DMS53 treated with DMSO at 0.1 percent for 48 hours (cell line): Measurements from ENCODE around the gene ERC1.

Source experiments
- DNase-seq: peaks from one replicate; lab custom pipeline; 2025; ENCODE audit not compliant: unreplicated experiment; lab: John Stamatoyannopoulos, UW

Gene ERC1

GRCh38 chr12:1281683-1282366, 290.8 kb downstream of the ERC1 start:
- DNase-seq, result no peak

DNA sequence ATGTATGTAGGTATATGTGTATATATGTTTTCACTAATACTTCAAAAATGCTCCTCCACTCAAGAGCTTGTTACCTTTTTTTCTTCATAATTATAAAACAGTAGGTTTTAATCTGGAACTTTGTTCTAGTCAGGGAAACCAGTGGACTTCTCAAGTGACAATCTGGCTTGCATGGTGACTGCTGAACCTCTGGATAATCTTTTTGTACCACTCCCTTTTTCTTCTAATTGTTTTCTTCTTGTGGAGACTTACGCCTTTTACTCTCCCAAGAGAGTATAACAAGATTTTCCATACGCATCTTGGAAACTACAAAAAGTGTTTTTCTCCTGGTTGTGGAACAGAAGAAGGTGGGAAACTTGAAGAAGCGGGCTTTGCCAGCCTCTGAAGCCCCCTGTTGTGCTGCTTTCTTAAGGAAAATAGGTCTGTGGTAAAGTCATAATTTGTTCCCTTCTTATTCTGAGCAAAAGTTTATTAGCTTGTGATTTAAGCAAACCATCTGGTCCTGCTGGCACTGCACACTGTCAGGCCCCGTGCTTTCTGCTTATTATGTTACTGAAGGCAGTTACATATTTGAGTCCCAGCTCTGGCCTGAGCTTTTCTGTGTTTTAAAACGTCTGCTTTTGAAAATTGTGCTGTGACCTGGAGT, 291.8 kb downstream of the ERC1 start:
- DNase-seq, result no peak

- no peak for DNase-seq
These were observed 292.3 kb downstream of the ERC1 start for GRCh38 chr12:1283316-1283715.

GRCh38 chr12:1284611-1285010, 293.6 kb downstream of the ERC1 start:
- no peak for DNase-seq

DNA sequence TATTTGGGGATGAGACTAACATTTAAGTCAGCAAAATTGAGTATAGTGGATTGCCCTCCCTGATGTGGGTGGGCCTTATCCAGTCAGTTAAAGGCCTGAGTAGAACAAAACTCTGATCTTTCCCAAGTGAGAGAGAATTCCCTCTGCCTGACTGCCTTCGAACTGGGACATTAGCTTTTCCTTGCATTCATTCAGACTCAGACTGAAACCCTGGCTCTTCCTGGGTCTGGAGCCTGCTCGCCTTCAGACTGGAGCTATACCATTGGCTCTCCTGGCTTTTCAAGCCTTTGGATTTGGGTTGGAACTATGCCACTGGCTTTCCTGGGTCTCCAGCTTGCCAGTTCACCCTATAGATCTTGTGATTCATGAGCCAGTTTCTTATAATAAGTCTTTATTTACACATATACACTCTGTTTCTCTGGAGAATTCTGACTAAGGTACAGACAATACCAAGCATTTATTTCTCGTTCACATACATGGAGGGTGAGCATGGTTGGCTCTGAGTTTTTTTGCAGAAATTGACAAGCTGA, 296.5 kb downstream of the ERC1 start:
- DNase-seq, result no peak

- DNase-seq, result no peak
These were observed 297.3 kb downstream of the ERC1 start for GRCh38 chr12:1288333-1288732.

DNA sequence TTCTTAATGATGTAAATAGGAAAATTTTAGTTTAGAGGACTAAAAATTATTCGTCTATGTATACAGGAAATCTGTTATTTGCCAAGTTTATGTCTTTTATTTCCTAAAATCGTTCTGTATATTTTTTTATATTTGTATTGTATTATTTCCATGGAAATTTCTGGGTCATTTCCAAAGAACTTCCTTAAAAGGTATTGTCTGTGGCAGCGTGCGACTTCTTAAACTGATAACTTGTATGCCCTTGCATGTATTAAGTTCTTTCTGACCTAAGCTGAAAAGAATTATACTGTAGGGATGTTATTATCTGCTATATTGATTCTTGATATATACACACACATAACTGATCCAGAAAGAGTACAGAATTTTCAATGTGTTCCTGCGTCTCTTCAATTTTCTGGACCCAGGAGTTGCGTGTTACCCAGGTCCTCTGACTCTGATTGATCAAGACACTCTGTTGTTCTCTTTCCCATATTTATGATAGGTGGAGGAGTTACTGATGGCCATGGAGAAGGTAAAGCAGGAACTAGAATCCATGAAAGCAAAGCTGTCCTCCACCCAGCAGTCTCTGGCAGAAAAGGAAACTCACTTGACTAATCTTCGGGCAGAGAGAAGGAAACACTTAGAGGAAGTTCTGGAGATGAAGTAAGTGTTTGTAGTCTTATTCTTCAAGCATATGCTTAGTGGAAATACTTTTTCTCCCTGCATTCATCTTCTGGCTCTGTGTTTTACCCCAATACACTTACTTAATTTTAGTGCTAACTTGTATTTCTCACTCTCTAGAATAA, 298.5 kb downstream of the ERC1 start:
- no peak for DNase-seq

DNA sequence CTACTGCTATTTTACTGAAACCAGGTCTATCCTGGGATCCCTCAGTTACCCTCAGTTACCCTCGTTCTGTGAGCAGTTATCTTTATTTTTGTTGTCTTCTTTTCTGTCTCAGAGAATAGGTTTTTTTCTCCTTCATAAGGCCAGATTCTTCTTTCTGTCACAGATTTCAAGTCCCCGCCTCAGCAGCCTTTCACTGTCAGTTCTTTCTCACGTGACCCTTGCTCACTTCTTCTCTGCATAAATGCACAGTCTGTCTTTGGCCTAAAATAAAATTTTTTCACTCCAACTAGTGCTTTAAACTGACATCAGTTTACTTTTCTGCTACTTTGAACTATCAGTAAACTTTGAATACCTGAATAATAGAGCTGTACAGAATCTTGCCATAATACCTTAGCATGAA, 299.7 kb downstream of the ERC1 start:
- no peak for DNase-seq

- no peak for DNase-seq
These were observed 300.7 kb downstream of the ERC1 start for GRCh38 chr12:1291601-1292332.

DNA sequence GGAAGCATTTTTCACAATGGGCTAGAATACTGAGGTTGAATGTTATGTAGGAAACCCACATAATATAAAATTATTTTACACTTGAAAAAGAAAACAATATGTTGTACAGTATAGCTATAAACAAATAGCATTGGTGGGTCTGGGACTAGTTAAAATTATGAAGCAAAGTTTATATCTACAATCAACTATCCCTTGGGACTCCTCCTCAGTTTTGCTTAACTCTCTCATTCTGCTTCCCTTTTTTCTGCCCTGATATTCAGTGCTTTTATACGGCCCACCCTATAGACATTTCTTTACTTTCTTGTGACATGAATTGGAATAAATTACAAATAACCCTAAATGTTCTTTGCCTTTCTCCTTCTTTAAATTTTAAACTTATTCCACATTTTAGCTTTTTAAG, 302.9 kb downstream of the ERC1 start:
- no peak for DNase-seq

DNA sequence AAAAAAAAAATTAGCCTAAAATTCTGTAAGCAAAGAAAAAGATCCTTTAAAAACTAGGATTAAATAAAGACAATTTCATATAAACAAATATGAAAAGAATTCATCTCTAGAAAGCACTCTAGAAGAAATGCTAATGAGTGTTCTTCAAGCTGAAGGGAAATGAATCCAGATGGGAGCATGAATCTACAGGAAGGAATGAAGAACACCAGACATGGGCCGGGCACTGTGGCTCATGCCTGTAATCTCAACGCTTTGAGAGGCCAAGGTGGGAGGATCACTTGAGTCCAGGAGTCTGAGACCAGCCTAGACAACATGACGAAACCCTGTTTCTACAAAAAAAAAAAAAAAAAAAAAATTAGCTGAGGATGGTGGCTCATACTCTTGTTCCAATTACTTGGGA, 306.2 kb downstream of the ERC1 start:
- DNase-seq, result no peak

- no peak for DNase-seq
These were observed 306.7 kb downstream of the ERC1 start for GRCh38 chr12:1297639-1298175.

DNA sequence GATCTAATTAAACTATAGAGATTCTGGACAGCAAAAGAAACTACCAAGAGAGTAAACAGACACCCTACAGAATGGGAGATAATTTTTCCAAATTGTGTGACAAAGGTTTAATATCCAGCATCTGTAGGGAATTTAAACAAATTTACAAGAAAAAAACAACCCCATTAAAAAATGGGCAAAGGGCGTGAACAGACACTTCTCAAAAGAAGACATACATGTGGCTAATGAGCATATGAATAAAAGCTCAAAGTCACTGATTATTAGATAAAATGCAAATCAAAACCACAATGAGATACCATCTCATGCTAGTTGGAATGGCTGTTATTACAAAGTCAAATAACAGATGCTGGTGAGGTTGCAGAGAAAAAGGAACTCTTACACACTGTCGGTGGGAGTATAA, 309.4 kb downstream of the ERC1 start:
- DNase-seq, result no peak

- DNase-seq, result no peak
These were observed 311.3 kb downstream of the ERC1 start for GRCh38 chr12:1302201-1302870.

- no peak for DNase-seq
These were observed 314.0 kb downstream of the ERC1 start for GRCh38 chr12:1305063-1305434.

DNA sequence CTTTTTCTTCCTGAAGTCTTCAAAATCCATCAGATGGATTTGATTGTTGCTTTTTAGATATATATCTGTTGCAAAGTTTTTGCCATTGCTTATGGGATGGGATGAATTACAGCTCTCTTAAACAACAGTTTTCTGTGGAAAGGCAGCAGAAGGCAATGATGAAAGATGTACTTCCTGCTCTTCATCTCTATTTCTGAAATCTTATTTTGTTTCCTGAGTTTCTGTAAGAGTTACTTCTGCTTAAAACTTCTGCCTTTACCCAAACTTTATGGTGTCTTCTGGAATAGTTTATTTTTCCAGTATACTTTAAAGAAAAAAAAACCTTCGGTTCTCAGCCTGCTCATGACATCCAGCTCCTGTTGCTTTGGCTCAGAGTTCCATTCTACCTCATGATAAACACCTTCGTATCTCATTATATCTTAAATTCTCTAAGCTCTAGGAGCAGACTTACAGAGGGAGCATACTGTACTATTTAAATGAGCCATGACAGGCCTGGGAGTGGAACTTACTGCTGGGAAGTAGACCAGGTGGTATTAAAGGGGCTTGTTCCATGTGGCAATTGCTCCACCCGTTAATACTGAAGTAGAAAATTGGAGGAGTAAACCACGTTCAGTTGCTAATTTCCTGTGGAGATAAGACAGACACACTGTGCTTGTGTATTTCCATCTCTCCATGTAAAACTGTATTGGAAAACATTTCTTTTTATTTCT, 314.9 kb downstream of the ERC1 start:
- no peak for DNase-seq

GRCh38 chr12:1306817-1307216, 315.8 kb downstream of the ERC1 start:
- no peak for DNase-seq

DNA sequence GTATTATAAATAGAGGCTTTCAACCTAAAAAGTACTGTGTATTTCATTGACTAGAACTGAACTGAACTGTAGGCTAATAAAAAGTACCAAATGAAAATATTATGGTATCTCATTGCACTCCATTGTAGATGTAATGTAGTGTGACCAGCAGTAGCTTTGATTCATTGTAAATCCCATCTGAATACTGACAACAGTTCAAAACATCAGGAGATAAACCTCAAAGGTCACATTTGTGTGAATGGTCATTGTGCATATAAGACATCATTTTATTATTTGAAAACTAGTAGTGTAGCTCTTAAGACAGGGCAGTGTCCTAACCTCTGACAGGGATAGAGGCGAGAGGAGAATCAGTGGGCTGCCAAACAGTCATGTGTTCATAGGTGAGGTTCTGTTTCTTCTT, 316.8 kb downstream of the ERC1 start:
- DNase-seq, result no peak

GRCh38 chr12:1309613-1310012, 318.6 kb downstream of the ERC1 start:
- no peak for DNase-seq

GRCh38 chr12:1310653-1311052, 319.6 kb downstream of the ERC1 start:
- no peak for DNase-seq
